ENCODE measurements around the gene LINGO3. TPM values are rescaled to one million over a fixed set of nuclear protein-coding genes. Genes with fewer than 3 reads are reported as not detected.

LINGO3 gene
- polyA plus RNA-seq, 1 donor (not counting 4 experiments of a cell fraction or from before 2014, with no cell fraction given), result not detected

- Histone ChIP-seq H4K20me1 (ENCODE audit: control insufficient read depth, extremely low read depth, insufficient read depth, low read length) (no peaks in the 10 kb centered on the region), H3K79me2 (ENCODE audit: control insufficient read depth, insufficient read depth, low read length) (no peaks in the 10 kb centered on the region), H3K27ac (ENCODE audit: control insufficient read depth, insufficient read depth, low read length) (no peak overlapping the region), H2AFZ (ENCODE audit: control insufficient read depth, low read length) (no peak overlapping the region), H3K4me2 (ENCODE audit: control insufficient read depth, extremely low read depth, insufficient read depth, low read depth, low read length) (no peak overlapping the region), H3K36me3 (ENCODE audit: control insufficient read depth in 2 of 2, extremely low read depth in 1 of 2, insufficient read depth in 2 of 2, low read length in 2 of 2) (no peaks in the 10 kb centered on the region), H3K9me1 (ENCODE audit: control insufficient read depth, extremely low read depth, insufficient read depth, low read length) (no peaks in the 10 kb centered on the region), H3K9ac (ENCODE audit: control insufficient read depth, extremely low read depth, insufficient read depth, low read length) (no peak overlapping the region), H3K27me3 (ENCODE audit: control insufficient read depth, extremely low read depth, insufficient read depth, low read length) (peaks cover 10% of the 10 kb centered on the region), H3K4me3 (ENCODE audit: control insufficient read depth in 2 of 3, extremely low read depth in 1 of 3, insufficient read depth in 2 of 3, low read depth in 1 of 3, low read length in 3 of 3) (no peak overlapping the region), H3K9me3 (ENCODE audit: control insufficient read depth, low read depth, low read length) (no peaks in the 10 kb centered on the region), H3K4me1 (ENCODE audit: control insufficient read depth, extremely low read depth, insufficient read depth, low read length) (peaks cover 2% of the 10 kb centered on the region)
- no peak for DNase-seq (ENCODE audit: low read depth, low spot score)
- dilution Hi-C loops (cut with MboI; ENCODE audit: extremely low pct_ligation_motif_present, low sequenced_read_pairs), result no loop called here
- no peak for FAIRE-seq
- TF ChIP-seq, protein P1, sequence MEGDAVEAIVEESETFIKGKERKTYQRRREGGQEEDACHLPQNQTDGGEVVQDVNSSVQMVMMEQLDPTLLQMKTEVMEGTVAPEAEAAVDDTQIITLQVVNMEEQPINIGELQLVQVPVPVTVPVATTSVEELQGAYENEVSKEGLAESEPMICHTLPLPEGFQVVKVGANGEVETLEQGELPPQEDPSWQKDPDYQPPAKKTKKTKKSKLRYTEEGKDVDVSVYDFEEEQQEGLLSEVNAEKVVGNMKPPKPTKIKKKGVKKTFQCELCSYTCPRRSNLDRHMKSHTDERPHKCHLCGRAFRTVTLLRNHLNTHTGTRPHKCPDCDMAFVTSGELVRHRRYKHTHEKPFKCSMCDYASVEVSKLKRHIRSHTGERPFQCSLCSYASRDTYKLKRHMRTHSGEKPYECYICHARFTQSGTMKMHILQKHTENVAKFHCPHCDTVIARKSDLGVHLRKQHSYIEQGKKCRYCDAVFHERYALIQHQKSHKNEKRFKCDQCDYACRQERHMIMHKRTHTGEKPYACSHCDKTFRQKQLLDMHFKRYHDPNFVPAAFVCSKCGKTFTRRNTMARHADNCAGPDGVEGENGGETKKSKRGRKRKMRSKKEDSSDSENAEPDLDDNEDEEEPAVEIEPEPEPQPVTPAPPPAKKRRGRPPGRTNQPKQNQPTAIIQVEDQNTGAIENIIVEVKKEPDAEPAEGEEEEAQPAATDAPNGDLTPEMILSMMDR (optimal IDR thresholded peaks at IDR 0.05 in 1 of 3, IDR thresholded peaks at IDR 0.05 in 1 of 3, conservative IDR thresholded peaks at IDR 0.05 in 1 of 3; ENCODE audit: extremely low read depth in 1 of 3, insufficient read depth in 2 of 3, low read length in 3 of 3), result no peak
- TF ChIP-seq EZH2 (IDR thresholded peaks at IDR 0.05; ENCODE audit: low read length), result no peak
These were observed 7.3 kb upstream of the LINGO3 start for GRCh38 chr19:2315121-2315817.

DNA sequence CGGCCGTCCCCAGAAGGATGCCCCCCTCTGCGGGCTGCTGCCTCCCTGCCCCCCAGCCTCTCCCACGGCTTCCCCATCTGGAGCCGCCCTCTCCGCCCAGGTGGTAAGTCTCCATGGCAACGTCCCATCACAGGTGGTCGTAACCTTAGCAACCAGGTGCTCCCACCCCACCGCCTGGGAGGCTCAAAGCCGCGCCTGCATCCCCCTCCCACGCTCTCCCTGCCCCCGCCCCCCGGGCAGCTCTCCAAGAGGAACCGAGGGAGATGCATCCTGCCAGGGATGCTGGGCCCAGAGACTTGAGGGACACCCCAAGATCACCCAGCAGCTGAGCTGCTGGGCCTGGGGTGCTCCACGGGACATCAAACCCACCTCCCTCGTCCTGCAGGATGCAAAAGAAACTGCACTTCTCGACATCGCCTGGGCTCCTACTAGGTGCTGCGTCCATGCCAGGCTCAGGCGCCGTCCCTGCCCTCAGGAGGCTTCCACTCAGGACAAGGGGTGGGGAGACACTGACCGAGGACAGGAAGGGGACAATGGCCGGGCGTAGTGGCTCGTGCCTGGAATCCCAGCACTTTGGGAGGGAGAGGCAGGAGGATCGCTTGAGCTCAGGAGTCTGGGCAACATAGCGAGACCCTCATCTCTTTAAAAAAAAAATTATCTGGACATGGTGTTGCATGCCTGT is 5.0 kb upstream of the LINGO3 start:
- H3K79me2 ChIP-seq (ENCODE audit: control insufficient read depth, insufficient read depth, low read length), result no peaks in the 10 kb centered on the region
- no peaks in the 10 kb centered on the region for H3K4me1 ChIP-seq (ENCODE audit: control insufficient read depth, extremely low read depth, insufficient read depth, low read length)
- DNase-seq (ENCODE audit: low read depth, low spot score) (no peak), FAIRE-seq (no peak)
- no peaks in the 10 kb centered on the region for H3K36me3 ChIP-seq (ENCODE audit: control insufficient read depth in 2 of 2, extremely low read depth in 1 of 2, insufficient read depth in 2 of 2, low read length in 2 of 2)
- no peak overlapping the region for H3K4me2 ChIP-seq (ENCODE audit: control insufficient read depth, extremely low read depth, insufficient read depth, low read depth, low read length)
- H3K27me3 ChIP-seq (ENCODE audit: control insufficient read depth, extremely low read depth, insufficient read depth, low read length), result peaks cover 24% of the 10 kb centered on the region
- H3K9me3 ChIP-seq (ENCODE audit: control insufficient read depth, low read depth, low read length), result no peaks in the 10 kb centered on the region
- no peaks in the 10 kb centered on the region for H3K9me1 ChIP-seq (ENCODE audit: control insufficient read depth, extremely low read depth, insufficient read depth, low read length)
- H3K27ac ChIP-seq (ENCODE audit: control insufficient read depth, insufficient read depth, low read length), result no peak overlapping the region
- dilution Hi-C loops (cut with MboI; ENCODE audit: extremely low pct_ligation_motif_present, low sequenced_read_pairs), result no loop called here
- H3K9ac ChIP-seq (ENCODE audit: control insufficient read depth, extremely low read depth, insufficient read depth, low read length), result no peak overlapping the region
- H4K20me1 ChIP-seq (ENCODE audit: control insufficient read depth, extremely low read depth, insufficient read depth, low read length), result no peaks in the 10 kb centered on the region
- no peak overlapping the region for H2AFZ ChIP-seq (ENCODE audit: control insufficient read depth, low read length)
- H3K4me3 ChIP-seq (ENCODE audit: control insufficient read depth in 2 of 3, extremely low read depth in 1 of 3, insufficient read depth in 2 of 3, low read depth in 1 of 3, low read length in 3 of 3), result no peak overlapping the region
- TF ChIP-seq, protein P1 (optimal IDR thresholded peaks at IDR 0.05 in 1 of 3, IDR thresholded peaks at IDR 0.05 in 1 of 3, conservative IDR thresholded peaks at IDR 0.05 in 1 of 3; ENCODE audit: extremely low read depth in 1 of 3, insufficient read depth in 2 of 3, low read length in 3 of 3), result no peak
- no peak for TF ChIP-seq EZH2 (IDR thresholded peaks at IDR 0.05; ENCODE audit: low read length)

Measured in keratinocyte (primary cell).